Measurements from ENCODE around the gene IER5. TPM values are rescaled to one million over a fixed set of nuclear protein-coding genes. Genes with fewer than 3 reads are reported as not detected.

The IER5 gene
- total and polyA plus RNA-seq, 9 of the 15 experiments (the other 6 are each of a cell fraction or from before 2014, with no cell fraction given) = 2.4 to 32.1 (median 12.0) TPM

DNA sequence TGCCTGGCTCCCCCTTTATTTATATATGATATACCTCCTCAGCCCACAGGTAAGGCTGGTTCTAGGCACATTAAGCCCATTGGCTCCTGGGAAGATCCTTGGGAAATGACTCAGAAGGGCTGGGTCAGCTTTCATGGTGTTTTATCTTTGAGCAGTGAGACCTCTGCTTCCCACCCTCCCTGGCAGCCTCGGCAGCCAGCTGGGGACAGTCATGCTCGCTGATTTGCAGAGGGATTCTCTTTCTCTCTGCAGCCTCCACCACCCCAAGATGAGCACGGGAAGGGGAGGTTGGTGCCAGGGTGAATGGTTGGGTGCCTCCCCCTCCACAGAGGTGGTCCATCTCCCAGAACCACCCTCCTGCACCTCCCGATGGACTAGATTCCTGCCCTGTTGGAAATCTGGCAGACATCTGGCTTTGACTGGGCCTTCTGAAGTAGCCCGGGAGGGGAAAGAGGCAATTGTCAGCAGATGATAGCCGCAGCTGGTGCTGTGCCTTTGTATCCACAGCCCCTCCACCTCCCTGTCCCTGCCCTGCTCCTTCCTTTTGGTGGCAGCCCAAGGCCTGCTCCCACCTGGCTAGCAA, 24.6 kb downstream of the IER5 start (continued):
- TF ChIP-seq SPI1 (IDR thresholded peaks at IDR 0.05; ENCODE audit: borderline replicate concordance, low read depth, low read length) (no peak), NFYB (IDR thresholded peaks at IDR 0.05; ENCODE audit: extremely low read depth, insufficient read length) (peak; percentile 39), GABPB1 (CRISPR knock-in tag; IDR thresholded peaks at IDR 0.05) (0 out of 2 replicates have a peak, but pooled peaks have one; percentile 17), JUND (IDR thresholded peaks at IDR 0.05; ENCODE audit: borderline replicate concordance, low read depth, low read length) (peak; percentile 66), JUND (tag; IDR thresholded peaks at IDR 0.05; ENCODE audit: borderline replicate concordance, low read depth, low read length) (peak; percentile 17; the same call in 2 of the 3 replicates), ZBTB7A (IDR thresholded peaks at IDR 0.05; ENCODE audit: borderline replicate concordance, control insufficient read depth, low read depth, low read length) (peak; percentile 65; the same call in 1 of the 2 replicates), SUPT5H (IDR thresholded peaks at IDR 0.05) (no peak), CTBP1 (IDR thresholded peaks at IDR 0.05; ENCODE audit: borderline replicate concordance) (no peak), PYGO2 (tag; IDR thresholded peaks at IDR 0.05) (no peak), CBFA2T3 (IDR thresholded peaks at IDR 0.05) (peak; percentile 27; the same call in 1 of the 2 replicates)
- TF ChIP-seq, protein P1, sequence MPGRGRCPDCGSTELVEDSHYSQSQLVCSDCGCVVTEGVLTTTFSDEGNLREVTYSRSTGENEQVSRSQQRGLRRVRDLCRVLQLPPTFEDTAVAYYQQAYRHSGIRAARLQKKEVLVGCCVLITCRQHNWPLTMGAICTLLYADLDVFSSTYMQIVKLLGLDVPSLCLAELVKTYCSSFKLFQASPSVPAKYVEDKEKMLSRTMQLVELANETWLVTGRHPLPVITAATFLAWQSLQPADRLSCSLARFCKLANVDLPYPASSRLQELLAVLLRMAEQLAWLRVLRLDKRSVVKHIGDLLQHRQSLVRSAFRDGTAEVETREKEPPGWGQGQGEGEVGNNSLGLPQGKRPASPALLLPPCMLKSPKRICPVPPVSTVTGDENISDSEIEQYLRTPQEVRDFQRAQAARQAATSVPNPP (IDR thresholded peaks at IDR 0.05; ENCODE audit: borderline replicate concordance, insufficient read depth, insufficient read length) = no peak
